A673 (cell line): Measurements from ENCODE around the gene LHX1. TPM values are rescaled to one million over a fixed set of nuclear protein-coding genes. Genes with fewer than 3 reads are reported as not detected.

Experiments
- BruUV-seq: library from RNA; stranded (reverse); fragments of 400-500 nt; replicated peaks from 2 replicates; lab custom pipeline; 2021; lab: Mats Ljungman, UMichigan
- CTCF ChIA-PET: fragments of 300-600 bp; sonication (Branson Sonifier 250); formaldehyde crosslinking; loops from one replicate; lab custom pipeline; 2022; ENCODE audit warnings: antibody characterized with exemption; lab: Charles Lee
- POLR2A ChIA-PET: fragments of 300-600 bp; sonication (Branson Sonifier 250); formaldehyde crosslinking; loops from one replicate; lab custom pipeline; 2022; ENCODE audit warnings: antibody characterized with exemption; ENCODE audit not compliant: low non-redundant PET; lab: Charles Lee
- DNase-seq: peaks from one replicate; pipeline ENCODE4 v3.0.0-alpha.2; 2015; ENCODE audit warnings: low spot score
- H3K27ac ChIP-seq: fragments of 200-600 bp; sonication (generic); 2 replicates; pipeline ENCODE4 v1.5.1; 2016; ENCODE audit warnings: mixed run types, low read depth, mild to moderate bottlenecking, mixed read lengths, antibody characterized with exemption, low read length; ENCODE audit not compliant: poor library complexity, severe bottlenecking
- H3K27me3 ChIP-seq: fragments of 200-600 bp; sonication (generic); replicated peaks from 2 replicates; pipeline ENCODE4 v1.6.1; 2017; ENCODE audit warnings: mixed run types, low read depth, mild to moderate bottlenecking, mixed read lengths, antibody characterized with exemption, low read length; ENCODE audit not compliant: insufficient read depth, poor library complexity
- H3K36me3 ChIP-seq: fragments of 200-600 bp; sonication (generic); 2 replicates; pipeline ENCODE4 v1.6.1; 2016; ENCODE audit warnings: mixed run types, mild to moderate bottlenecking, mixed read lengths, antibody characterized with exemption, low read length; ENCODE audit not compliant: insufficient read depth, poor library complexity, severe bottlenecking
- H3K4me1 ChIP-seq: fragments of 200-600 bp; sonication (generic); 2 replicates; pipeline ENCODE4 v1.6.1; 2017; ENCODE audit warnings: mixed run types, mild to moderate bottlenecking, mixed read lengths, antibody characterized with exemption, low read length; ENCODE audit not compliant: insufficient read depth, poor library complexity, severe bottlenecking
- H3K4me3 ChIP-seq: fragments of 200-600 bp; sonication (generic); 2 replicates; pipeline ENCODE4 v1.5.1; 2016; ENCODE audit warnings: low read depth, mixed run types, mild to moderate bottlenecking, mixed read lengths, low read length; ENCODE audit not compliant: poor library complexity, severe bottlenecking
- H3K9me3 ChIP-seq: fragments of 200-600 bp; sonication (generic); 2 replicates; pipeline ENCODE4 v1.6.1; 2016; ENCODE audit warnings: mixed run types, low read depth, mild to moderate bottlenecking, mixed read lengths, antibody characterized with exemption, low read length; ENCODE audit not compliant: poor library complexity, severe bottlenecking
- EZH2 ChIP-seq: fragments of 200-600 bp; sonication (generic); IDR thresholded peaks from 2 replicates; pipeline ENCODE4 v1.6.1; 2017; ENCODE audit warnings: borderline replicate concordance, low read depth, mild to moderate bottlenecking, mixed read lengths, antibody characterized with exemption, low read length; ENCODE audit not compliant: poor library complexity, severe bottlenecking
- intact Hi-C: fragments of 100-400 bp; cut with micrococcal nuclease; formaldehyde crosslinking; loops from one replicate; pipeline ENCODE4 v1.10.0; 2022; ENCODE audit not compliant: unreplicated experiment
- total RNA-seq: library from RNA; stranded (reverse); gene quantifications from 2 replicates; pipeline ENCODE4 v1.2.3, GENCODE V29; 2021
- TF ChIP-seq, protein P1 (sequence below): fragments of 300-800, 200-600 bp; sonication (generic); conservative IDR thresholded peaks from 2 replicates; pipeline ENCODE4 v1.5.1; 2017; ENCODE audit warnings: low read depth, mild to moderate bottlenecking, antibody characterized with exemption, low read length, moderate library complexity, mixed read lengths

LHX1 gene
- total RNA-seq, 1 experiment from 2014 or later: not detected

DNA sequence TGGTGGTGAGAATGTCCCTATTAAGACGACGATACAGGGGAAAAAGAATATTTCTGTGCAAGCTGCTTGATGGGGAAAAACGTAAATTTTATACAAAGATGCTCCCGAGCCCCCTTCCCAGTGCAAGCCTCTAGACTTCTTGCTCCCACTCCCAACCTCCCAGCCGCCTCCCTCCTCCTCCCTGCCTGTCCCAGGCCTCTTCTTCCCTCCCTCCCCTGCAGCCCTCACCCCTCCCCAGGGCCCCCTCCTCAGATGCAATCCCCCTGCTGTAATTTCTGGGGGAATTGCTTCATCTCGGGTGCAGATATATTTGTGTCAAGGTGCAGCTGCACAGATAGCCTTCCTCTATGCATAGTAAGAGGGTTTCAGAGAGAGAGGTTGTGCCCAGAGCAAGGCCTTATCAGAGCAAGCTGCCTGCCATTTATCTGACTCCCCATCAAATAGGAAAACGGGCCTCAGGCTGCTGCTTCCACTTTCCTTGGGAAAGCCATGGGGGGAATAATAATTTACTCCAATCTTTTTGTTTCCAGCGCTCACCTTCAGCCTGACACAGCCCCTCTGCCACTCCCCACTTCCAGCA is 47.4 kb upstream of the LHX1 start:
- no peaks in the 10 kb centered on the region for H3K9me3 ChIP-seq
- CTCF ChIA-PET: interaction anchor here (0.6 kb wide), 1 partner anchor 1983 kb away, joined by 5 read pairs; no protein-coding TSS in a partner anchor
- TF ChIP-seq, protein P1, sequence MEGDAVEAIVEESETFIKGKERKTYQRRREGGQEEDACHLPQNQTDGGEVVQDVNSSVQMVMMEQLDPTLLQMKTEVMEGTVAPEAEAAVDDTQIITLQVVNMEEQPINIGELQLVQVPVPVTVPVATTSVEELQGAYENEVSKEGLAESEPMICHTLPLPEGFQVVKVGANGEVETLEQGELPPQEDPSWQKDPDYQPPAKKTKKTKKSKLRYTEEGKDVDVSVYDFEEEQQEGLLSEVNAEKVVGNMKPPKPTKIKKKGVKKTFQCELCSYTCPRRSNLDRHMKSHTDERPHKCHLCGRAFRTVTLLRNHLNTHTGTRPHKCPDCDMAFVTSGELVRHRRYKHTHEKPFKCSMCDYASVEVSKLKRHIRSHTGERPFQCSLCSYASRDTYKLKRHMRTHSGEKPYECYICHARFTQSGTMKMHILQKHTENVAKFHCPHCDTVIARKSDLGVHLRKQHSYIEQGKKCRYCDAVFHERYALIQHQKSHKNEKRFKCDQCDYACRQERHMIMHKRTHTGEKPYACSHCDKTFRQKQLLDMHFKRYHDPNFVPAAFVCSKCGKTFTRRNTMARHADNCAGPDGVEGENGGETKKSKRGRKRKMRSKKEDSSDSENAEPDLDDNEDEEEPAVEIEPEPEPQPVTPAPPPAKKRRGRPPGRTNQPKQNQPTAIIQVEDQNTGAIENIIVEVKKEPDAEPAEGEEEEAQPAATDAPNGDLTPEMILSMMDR: no peak
- TF ChIP-seq EZH2: no peak
- intact Hi-C loops: no loop called here
- no peak overlapping the region for H3K27ac ChIP-seq
- H3K36me3 ChIP-seq: no peaks in the 10 kb centered on the region
- no peak overlapping the region for H3K4me3 ChIP-seq
- no peaks in the 10 kb centered on the region for H3K4me1 ChIP-seq
- POLR2A ChIA-PET: no interaction called here
- DNase-seq: no peak
- no TSS peak for BruUV-seq
- H3K27me3 ChIP-seq: no peaks in the 10 kb centered on the region

DNA sequence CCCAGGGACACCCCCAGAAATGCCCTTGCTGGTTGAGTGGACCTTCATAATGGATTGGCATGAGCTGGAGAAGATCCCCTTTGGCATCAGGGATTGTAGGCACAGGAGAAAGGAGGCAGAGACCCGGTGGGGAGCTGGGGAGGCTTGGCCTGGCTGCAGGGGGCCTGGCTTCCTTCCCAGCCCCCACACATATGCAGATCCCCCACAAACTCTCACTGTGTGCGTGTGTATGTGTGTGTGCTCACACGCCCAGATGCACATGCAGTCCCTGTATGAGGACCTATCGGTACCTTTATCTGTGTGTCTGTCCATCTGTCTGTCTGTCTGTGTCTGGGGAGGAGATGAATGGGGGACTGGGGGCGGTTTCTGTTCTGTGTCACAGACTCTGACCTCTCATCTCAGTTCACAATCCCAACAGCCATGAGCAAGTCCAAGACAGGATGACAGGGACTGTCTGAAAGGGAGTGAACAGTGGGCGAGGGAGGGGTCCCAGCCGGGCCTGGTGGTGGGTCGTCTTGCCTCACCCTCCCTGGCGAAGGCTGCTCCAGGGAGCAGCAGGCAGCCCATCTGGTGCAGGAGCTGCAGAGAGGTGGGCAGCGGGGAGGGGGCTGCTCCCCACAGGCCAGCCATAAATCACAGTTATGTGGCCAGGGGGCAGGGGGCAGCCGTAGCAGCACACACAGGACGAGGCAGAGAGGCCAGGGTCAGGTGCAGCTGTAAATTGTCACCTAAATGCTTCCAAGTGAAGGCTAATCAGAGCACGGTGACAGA is 46.7 kb upstream of the LHX1 start:
- TF ChIP-seq, protein P1: no peak
- TF ChIP-seq EZH2: no peak
- no peak overlapping the region for H3K27ac ChIP-seq
- CTCF ChIA-PET: no interaction called here
- H3K9me3 ChIP-seq: no peaks in the 10 kb centered on the region
- no peak for DNase-seq
- no peak overlapping the region for H3K4me3 ChIP-seq
- BruUV-seq: no TSS peak
- no peaks in the 10 kb centered on the region for H3K4me1 ChIP-seq
- H3K27me3 ChIP-seq: no peaks in the 10 kb centered on the region
- POLR2A ChIA-PET: no interaction called here
- H3K36me3 ChIP-seq: no peaks in the 10 kb centered on the region
- intact Hi-C loops: no loop called here

DNA sequence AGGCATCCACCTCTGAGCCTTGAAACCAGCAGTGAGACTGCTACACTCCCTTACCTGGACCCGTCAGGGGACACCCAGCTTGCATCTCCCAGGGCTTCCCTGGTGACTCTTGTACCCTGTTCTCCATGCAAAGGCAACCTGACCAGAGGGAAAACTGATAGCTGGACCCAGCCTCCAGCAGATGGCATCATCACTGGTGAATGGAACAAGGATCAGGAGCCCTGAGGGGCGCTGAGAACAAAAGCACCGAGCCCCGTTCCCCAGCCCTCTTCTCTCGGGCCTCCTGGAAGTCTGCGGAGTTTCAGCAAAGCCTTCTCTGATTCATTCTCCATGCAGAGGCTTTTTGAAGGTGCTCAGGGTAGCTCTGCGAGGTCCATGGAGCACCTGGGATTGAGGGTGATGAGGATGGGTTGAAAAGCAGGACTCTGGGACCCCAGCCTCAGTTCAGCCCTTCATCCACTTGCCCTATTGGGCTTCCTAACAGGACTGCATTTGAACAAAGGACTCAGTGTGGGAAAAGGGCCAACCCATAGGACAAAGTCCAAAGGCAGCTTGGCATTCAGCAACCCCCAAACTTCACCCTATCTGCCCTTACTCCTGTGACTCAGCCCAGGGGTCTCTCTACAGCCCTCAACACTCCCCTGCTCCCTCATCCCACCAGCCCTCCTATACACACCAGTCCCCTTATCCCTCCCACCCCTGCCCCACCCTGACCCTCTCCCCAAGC is 45.0 kb upstream of the LHX1 start:
- TF ChIP-seq, protein P1: no peak
- no peak for TF ChIP-seq EZH2
- Histone ChIP-seq H3K27ac (no peak overlapping the region), H3K9me3 (no peaks in the 10 kb centered on the region), H3K27me3 (no peaks in the 10 kb centered on the region), H3K4me3 (no peak overlapping the region), H3K36me3 (no peaks in the 10 kb centered on the region), H3K4me1 (no peaks in the 10 kb centered on the region)
- DNase-seq: no peak
- BruUV-seq: no TSS peak
- intact Hi-C loops: no loop called here
- ChIA-PET CTCF (no interaction called here), POLR2A (no interaction called here)
